Sciatic nerve (tissue), 2 donors: ENCODE measurements around the gene AP3D1. TPM values are rescaled to one million over a fixed set of nuclear protein-coding genes. Genes with fewer than 3 reads are reported as not detected.

Experiments
- ATAC-seq: fragments of 200-7000 bp; cut with Tn5 transposase; one replicate; pipeline ENCODE4 v1.9.1; 2020; ENCODE audit warnings: mild to moderate bottlenecking, moderate library complexity
- DNase-seq: peaks from one replicate; pipeline ENCODE4 v3.0.0-alpha.2; 2020; ENCODE audit warnings: low spot score
- intact Hi-C: fragments of 100-400 bp; cut with DNase I; formaldehyde crosslinking; loops from one replicate; pipeline ENCODE4 v1.14.2; 2022
- total RNA-seq: library from RNA; stranded (reverse); fragmentation: NEBNext Ultra II Directional; extraction: Animal tissue kit (Norgen Biotek cat#: 25700); gene quantifications from one replicate; pipeline ENCODE4 v1.2.1, GENCODE V29; 2021
- donor health status: DM: no; HTN: no; CAD: no.
- donor health status: DM: no; HTN: no; CAD: no.

Gene AP3D1
- total RNA-seq, 1 donor from 2014 or later: 81.4 TPM

DNA sequence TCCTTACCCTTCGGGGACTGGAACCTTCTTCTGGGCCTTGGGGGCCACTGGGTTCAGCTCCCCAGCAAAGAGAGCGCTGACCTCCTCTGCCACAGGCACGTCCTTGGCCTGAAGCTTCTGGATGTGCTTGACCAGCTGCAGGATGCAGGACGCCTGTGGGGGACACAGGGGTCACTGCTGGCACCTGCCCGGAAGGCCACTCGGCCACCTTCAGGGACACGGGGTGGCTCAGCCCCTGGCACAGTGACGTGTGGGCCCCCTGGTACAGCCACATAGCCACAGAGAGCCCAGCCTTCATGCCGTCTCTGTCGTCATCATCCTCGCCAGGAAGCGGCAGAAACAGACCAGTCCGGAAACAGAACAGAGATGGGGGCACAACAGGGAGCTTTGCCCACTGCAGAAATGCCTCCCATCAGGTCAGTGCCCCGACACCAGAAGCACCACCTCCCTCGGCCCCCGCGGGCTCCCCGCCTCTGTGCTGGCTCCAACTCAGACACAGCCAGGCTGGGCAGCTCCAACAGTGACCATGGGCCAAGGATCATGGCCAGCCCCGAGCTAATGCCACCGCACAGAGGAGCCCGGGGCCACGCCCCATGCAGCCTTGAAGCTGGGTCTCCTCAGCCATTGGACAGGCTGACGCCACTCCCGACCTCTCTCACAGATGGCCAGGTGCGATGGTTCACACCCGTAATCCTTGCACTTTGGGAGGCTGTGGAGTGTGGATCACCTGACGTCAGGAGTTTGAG, 34.0 kb downstream of the AP3D1 start:
- intact Hi-C loops: no loop called here
- peak; percentile 11 for ATAC-seq
- DNase-seq: no peak

DNA sequence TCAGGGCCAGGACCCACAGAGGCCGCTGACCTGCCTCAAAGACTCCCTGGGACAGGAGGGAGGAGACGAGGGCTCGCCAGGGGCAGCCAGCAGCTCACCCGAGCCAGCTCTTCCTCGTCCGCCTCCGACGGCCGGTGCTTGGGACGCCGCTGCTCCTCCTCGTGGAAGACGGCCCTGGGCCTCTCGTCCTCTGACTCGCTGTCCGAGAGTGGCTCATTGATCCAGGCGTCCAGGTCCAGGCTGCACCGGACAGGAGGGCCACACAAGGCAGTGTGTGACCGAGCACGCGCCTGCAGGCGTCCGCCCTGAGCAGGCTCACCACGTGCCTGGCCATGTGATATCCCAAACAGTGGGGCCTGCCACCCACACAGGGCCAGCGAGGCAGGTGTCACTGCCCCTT, 34.9 kb downstream of the AP3D1 start:
- intact Hi-C loops: no loop called here
- ATAC-seq (no peak), DNase-seq (no peak)

DNA sequence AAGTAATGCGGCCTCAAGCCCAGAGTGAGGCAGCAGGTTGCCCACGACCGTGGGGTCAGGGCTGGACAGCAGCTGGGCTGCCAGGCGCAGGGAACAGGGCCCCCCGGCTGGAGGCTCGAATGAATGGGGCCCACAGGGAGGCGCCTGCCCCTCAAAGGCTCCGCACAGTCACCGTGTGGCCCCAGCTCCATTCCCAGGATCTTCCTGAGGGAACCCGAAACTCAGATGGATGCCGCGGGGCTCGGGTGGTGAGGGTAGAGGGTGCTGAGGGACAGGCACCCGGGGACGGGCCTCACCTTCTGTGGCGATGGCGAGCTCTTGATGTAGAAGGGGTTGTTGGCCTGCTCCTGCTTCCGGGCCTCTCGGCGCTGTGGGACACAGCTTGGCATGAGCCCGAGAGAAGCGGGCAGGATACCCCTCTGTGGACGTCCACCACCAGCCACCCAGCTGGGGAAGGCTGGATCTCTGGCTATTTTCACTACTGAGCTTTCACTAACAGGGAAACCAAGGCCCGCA, 35.4 kb downstream of the AP3D1 start:
- intact Hi-C loops: no loop called here
- ATAC-seq: no peak
- no peak for DNase-seq

DNA sequence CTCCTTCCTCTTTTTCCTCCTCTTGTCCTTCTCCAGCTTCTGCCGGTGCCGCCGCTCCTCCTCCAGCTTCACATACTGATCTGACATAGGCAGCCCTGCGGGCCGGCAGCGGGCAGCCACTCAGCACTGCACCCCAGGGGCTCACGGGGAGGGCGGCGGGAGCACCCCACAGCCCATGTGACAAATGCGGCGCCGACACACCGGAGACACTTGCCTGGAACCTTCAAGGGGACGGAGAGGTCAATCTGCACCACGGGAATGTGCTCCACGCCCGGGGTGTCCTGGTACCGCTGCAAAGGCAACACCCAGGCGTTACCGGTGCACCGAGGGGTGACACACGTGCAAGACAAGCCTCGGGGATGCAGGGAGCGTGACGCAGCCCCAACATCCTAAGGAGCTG, 36.0 kb downstream of the AP3D1 start:
- no peak for ATAC-seq
- intact Hi-C loops: no loop called here
- no peak for DNase-seq

- DNase-seq (no peak), ATAC-seq (no peak)
- intact Hi-C loops: no loop called here
Measured at GRCh38 chr19:2114821-2115220, 36.5 kb downstream of the AP3D1 start.

DNA sequence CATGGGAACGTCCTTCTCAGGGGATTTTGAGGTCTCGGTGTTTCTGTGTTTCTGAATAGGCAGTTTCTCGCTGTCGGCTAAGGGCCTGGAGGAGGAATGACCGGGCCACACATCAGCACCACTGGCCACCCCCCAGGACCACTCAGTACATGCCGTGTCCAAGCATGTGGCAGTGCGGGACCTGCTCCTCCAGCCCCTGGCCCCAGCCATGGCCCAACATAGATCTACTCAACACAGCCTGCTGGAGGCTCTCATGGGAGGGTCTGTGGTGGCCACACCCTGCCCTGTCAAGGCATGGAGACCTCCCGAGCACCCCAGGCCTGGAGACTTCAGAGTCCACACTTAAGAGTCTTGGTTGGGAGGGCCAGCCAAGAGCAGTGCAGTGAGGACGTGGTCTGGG, 37.1 kb downstream of the AP3D1 start:
- intact Hi-C loops: no loop called here
- no peak for ATAC-seq
- no peak for DNase-seq

DNA sequence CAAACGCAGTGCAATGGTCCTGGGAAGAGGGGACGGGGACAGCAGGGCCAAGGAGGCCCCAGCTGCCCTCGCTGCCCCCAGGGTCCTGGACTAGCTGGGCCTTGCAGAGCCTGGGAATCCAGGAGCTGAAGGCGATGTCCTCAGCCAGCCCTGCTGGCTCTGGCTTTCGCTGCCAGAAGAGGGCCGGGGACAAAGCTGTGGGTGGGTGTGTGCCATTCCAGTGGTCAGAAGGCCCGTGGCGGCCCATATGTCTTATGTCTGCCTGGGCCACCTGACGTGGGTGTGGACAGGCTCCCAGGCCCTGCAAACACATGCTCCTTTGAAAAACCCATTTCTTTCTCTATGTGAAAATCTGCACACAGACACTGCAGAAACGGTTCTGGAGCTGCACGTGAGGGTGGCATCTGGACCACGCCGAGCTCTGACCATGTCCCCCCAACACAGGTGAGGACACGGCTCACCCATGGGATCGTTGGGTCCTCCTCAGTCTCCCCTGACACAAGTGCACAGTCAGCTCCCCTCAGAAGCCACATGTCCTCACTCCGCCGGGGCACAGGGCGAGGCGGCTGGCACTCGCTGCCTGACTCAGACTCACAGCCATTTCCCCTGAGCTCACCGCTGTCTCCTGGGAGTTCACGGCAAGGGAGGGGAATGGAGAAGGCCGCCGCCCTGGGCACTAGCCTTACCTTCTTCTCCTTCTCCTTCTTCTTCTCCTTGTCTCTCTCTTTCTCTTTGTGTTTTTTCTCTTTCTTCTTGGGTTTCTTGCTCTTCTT, 37.7 kb downstream of the AP3D1 start:
- DNase-seq: no peak
- intact Hi-C loops: no loop called here
- ATAC-seq: no peak

DNA sequence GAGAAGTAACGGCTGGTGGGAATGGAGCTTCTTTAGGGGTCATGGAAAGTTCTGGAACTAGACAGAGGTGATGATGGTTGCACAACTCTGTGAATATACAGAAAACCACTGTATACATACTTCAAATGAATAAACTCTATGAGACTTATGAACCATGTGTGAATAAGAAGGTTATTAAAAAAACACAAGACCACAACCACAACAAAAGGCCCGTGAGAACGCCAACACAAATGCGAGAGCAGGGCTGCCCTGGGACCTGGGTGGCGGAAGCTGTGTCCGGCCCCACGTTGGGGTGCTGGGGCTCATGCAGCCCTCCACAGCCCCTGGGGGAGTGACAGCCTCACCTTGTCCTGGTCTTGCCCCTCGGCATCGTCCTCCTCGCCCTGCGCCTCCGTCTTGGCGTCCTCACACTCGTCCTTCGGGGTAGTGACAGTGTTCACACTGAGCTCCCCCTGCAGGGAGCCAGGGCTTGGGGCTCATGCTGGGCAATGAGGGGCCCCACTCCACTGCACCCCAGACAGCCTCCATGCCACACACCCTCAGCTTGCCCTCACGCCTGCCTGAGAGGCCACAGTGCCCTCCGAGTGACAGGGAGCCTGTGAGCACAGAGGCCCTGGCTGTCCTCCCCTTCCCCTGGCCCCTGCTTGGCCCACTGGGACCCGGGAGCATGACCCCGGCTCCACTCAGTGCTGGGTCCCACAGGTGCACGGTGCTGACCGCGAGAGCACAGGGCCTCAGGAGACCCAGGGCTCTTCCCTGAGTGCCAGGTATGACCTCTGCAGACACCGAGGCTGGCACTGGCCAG, 38.6 kb downstream of the AP3D1 start:
- intact Hi-C loops: no loop called here
- no peak for ATAC-seq

GRCh38 chr19:2111886-2112285, 39.5 kb downstream of the AP3D1 start:
- DNase-seq: no peak
- no peak for ATAC-seq
- intact Hi-C loops: no loop called here

More for the DNA sequence above, 38.6 kb downstream of the AP3D1 start:
- no peak for DNase-seq

DNA sequence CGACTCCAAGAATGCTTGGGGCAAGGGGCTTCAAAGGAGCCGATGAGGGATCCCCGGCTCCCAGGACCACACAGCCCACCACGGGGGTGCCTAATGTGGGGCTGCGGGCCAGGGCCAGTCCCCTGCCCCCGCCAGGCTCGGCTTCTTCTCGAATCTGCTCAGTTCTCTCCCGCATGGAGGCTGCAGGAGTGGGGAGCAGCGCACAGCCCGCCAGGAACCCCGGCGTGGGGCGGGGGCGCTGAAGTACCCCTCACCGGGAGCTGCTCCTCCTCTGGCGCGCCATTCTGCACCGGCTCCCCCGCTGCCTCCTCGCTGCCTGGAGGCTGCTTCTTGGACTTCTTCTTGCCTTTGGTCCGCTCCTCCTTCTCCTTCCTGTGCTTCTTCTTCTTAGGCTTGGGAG, 39.9 kb downstream of the AP3D1 start:
- intact Hi-C loops: no loop called here
- ATAC-seq (no peak), DNase-seq (no peak)

DNA sequence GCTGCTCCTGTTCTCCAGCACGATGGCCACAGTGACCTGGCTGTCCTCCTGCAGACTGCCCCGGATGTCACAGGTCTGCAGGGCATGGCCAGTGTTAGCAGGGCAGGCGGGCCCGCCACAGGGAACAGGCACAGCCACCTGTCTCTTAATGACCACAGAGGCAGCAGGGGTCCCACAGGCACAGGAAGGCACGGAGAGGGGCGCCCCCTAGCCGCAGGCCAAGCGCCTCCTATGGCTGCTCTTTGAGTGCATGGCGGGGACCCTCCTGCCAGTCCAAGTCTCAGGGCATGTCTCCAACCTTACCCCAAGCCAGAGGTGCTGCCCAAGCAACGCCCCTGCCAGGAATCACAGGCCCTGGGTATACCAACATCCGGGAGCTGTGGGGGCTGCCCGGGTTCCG, 40.5 kb downstream of the AP3D1 start:
- DNase-seq (no peak), ATAC-seq (no peak)
- intact Hi-C loops: no loop called here

DNA sequence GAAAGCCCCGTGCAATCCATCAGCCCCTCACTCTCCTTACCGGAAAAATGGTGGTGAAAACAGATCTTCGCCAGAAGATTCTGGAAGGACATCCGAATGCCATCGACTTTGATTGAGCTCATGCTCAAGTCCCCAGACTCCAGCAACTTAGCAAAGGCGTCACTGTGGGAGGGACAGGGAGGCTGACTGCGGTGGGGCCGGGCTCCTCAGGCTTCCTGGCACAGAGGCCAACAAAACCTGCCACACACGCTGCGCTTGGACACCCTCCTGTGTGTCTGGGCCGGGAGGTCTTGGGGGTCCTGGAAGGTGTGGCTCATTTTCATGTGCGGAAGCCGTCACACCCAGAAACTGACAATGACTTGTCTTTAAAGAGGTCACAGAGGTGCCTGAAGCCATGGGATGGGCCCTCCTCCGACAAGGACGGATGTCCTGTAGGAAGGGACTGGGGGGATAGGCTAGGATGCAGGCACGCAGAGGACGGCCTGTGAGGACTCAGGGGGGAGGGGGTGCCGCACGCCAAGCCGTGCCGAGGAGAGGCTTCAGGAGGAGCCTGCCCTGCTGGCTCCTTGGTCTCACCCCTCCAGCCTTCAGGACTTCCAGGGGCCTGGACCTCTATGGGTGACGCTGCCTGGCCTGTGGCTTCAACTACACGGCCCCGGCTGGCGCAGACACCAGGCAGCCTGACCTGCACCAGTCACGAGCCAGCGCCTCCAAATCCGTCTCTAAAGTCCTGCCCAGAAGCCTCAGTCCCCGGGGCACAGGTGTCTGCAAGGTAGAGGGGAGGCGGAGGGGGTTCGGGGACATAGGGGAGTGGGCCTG, 42.1 kb downstream of the AP3D1 start:
- ATAC-seq (peak; percentile 9), DNase-seq (no peak)
- intact Hi-C loops: no loop called here

GRCh38 chr19:2108251-2109016, 42.9 kb downstream of the AP3D1 start:
- DNase-seq (no peak), ATAC-seq (no peak)
- intact Hi-C loops: no loop called here

DNA sequence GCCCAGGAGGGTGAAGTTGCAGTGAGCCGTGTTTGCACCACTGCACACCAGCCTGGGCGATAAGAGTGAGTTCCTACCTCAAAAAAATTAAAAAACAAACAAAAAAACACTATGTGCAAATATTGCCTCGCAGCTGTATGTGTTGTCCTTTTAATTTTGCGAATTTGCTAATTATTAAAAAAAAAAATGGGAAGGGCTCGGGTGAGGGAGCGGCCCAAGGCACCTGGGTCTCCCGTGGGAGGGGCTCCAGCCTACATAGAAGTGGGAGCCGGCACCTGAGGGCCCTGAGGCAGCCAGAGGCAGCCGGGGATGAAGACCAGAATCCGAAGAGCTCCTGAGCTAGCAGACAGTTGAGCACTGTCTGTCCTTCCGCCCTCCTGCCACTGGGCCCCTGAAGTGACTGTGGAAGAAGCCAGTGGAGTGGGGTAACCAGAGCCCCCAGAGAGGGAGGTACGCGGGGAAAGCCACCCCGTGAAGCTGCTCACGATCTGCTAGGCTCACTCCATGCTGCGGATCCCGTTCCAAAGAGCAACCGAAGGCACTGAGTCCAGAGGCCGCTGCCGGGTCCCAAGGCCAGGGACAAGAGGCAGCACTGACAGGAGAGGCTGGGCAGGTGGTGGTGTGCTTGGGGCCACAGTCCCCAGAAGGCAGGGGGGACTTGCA, 48.2 kb downstream of the AP3D1 start:
- intact Hi-C loops: no loop called here
- DNase-seq: no peak

DNA sequence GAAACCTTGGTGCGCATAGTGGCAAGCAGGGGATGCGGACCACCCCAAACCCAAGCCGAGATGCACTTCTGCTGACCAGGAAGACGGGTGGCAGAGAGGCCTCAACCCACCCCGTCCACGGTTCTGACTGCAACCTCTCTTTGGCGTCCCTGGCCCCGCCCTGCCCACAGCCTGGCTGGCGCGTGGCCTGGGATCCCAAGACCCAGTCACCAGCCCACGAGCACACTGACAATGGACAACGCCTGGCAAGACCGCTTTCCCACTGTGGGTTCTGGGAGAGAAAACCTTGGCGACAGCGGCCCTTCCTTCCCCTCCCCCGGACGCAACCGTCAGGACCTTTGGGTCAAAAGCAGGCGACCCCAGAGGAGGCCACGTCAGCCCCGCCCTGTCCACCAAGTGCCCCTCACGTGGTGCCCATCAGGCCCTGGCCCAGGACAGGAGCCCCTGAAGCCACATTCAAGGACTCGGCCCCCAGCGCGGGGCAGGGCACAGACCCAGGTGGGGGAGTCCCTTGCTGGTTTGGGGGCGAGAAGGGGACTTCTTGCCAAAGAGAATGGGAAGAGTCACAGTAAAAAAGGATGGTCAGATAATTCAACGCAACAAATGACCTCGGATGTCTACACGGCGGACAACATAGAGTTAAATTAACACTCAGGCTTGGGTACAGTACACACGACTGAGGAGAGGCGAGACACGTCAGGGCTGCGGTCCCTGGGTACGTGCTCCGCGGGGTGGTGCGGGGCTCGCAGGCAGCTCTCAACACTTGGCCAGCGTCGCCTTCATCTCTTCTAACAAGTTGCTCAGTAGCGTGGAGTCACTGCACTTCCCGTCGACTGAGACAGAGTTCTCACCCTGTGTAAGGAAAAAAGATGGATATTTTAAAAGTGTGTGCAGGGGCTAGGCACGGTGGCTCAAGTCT, 49.7 kb downstream of the AP3D1 start:
- intact Hi-C loops: no loop called here
- ATAC-seq: no peak
- no peak for DNase-seq

More for the DNA sequence above, 48.2 kb downstream of the AP3D1 start:
- ATAC-seq: no peak

GRCh38 chr19:2100719-2101061, 50.7 kb downstream of the AP3D1 start:
- DNase-seq (no peak), ATAC-seq (no peak)
- intact Hi-C loops: no loop called here
